K562 (cell line): ENCODE measurements around the gene PITRM1. TPM values are rescaled to one million over a fixed set of nuclear protein-coding genes. Genes with fewer than 3 reads are reported as not detected.

Experiments used
- ATAC-seq: fragments of 200-7000 bp; cut with Tn5 transposase; 3 replicates; pipeline ENCODE4 v1.9.1; 2020; ENCODE audit warnings: moderate library complexity
- BruUV-seq: library from RNA; stranded (reverse); fragments of 400-500 nt; replicated peaks from 2 replicates; lab custom pipeline; 2021; lab: Mats Ljungman, UMichigan
- CTCF ChIA-PET: fragments of 300-600 bp; formaldehyde crosslinking; extraction: SDS; loops from one replicate; lab custom pipeline; 2021; ENCODE audit warnings: low intra/inter-chr PET ratio; lab: Yijun Ruan, JAX
- POLR2A ChIA-PET: fragments of 300-600, 350-650 bp; sonication (Branson Sonifier 250); formaldehyde crosslinking; extraction: SDS; loops from one replicate; lab custom pipeline; 2021; ENCODE audit warnings: antibody characterized with exemption, inconsistent platforms; lab: Yijun Ruan, JAX
- DNase-seq, 4 experiments: peaks; one replicate each; pipeline versions ENCODE4 v3.0.0 to v3.0.0-alpha.2; 2011 to 2018; ENCODE audit warnings: low spot score in 3 of 4, mixed read lengths in 3 of 4; ENCODE audit errors: extremely low read depth in 1 of 4
- FAIRE-seq: peaks from 2 replicates; lab custom pipeline; 2011; peaks lifted over from hg19 to GRCh38; lab: Jason Lieb, UNC
- H2AFZ ChIP-seq: 2 replicates; pipeline ENCODE4 v1.6.0; 2011; ENCODE audit warnings: low read depth, low read length, control low read depth, inconsistent platforms
- H3K27ac ChIP-seq: fragments of 200-600 bp; 3 replicates; pipeline ENCODE4 v1.8.0; 2011; ENCODE audit warnings: low read depth, mild to moderate bottlenecking, control low read depth, inconsistent platforms, low read length, moderate library complexity, mixed read lengths; ENCODE audit errors: extremely low read depth
- H3K27me3 ChIP-seq, 2 experiments: fragments of 300-600 bp in 1 of 2; 2 replicates in 1 of 2; 3 replicates in 1 of 2; pipeline versions ENCODE4 v1.6.0 to v1.8.0; 2011; ENCODE audit warnings: inconsistent platforms in 2 of 2, low read length in 2 of 2, mild to moderate bottlenecking in 1 of 2, mixed read lengths in 1 of 2, moderate library complexity in 1 of 2; ENCODE audit not compliant: control insufficient read depth in 2 of 2, insufficient read depth in 2 of 2
- H3K36me3 ChIP-seq: fragments of 300-600 bp; 3 replicates; pipeline ENCODE4 v1.8.0; 2011; ENCODE audit warnings: mild to moderate bottlenecking, low read length, inconsistent platforms; ENCODE audit not compliant: control insufficient read depth, insufficient read depth
- H3K4me1 ChIP-seq, 2 experiments: fragments of 200-600 bp in 1 of 2; replicated peaks in 1 of 2; 2 replicates in 1 of 2; 3 replicates in 1 of 2; pipeline versions ENCODE4 v1.5.1 to v1.8.0; 2011; ENCODE audit warnings: inconsistent platforms in 2 of 2, low read length in 2 of 2, mild to moderate bottlenecking in 1 of 2, mixed read lengths in 1 of 2, moderate library complexity in 1 of 2; ENCODE audit not compliant: control insufficient read depth in 2 of 2, insufficient read depth in 2 of 2
- H3K4me2 ChIP-seq: 2 replicates; pipeline ENCODE4 v1.6.1; 2011; ENCODE audit warnings: low read length, control low read depth, inconsistent platforms, mixed read lengths; ENCODE audit not compliant: insufficient read depth
- H3K4me3 ChIP-seq: fragments of 200-600 bp; sonication (generic), shearing (Covaris generic); 2 replicates; pipeline ENCODE4 v1.5.1; 2016; ENCODE audit warnings: control low read depth, inconsistent platforms
- H3K79me2 ChIP-seq: fragments of 200-600 bp; 3 replicates; pipeline ENCODE4 v1.8.0; 2011; ENCODE audit warnings: low read length, inconsistent platforms; ENCODE audit not compliant: control insufficient read depth, insufficient read depth
- H3K9ac ChIP-seq, 2 experiments: 2 replicates each; pipeline versions ENCODE4 v1.6.0 to v1.6.1; 2011; ENCODE audit warnings: low read depth in 2 of 2, low read length in 2 of 2, control low read depth in 1 of 2, inconsistent platforms in 1 of 2, mild to moderate bottlenecking in 1 of 2, mixed read lengths in 1 of 2; ENCODE audit not compliant: insufficient read depth in 1 of 2
- H3K9me1 ChIP-seq: one replicate; pipeline ENCODE4 v1.6.0; 2011; ENCODE audit warnings: inconsistent platforms, mild to moderate bottlenecking, low read length, moderate library complexity; ENCODE audit not compliant: control insufficient read depth, insufficient read depth
- H3K9me3 ChIP-seq: replicated peaks from 2 replicates; pipeline ENCODE4 v1.5.1; 2011; ENCODE audit warnings: low read depth, low read length, inconsistent platforms; ENCODE audit not compliant: control insufficient read depth, insufficient read depth
- H4K20me1 ChIP-seq: replicated peaks from 2 replicates; pipeline ENCODE4 v1.6.1; 2011; ENCODE audit warnings: low read length, inconsistent platforms, mixed read lengths; ENCODE audit not compliant: control insufficient read depth, insufficient read depth
- ADNP ChIP-seq: fragments of 200-800 bp; sonication (Bioruptor generic); IDR thresholded peaks from 2 replicates; pipeline ENCODE4 v1.6.1; 2016; ENCODE audit warnings: missing genetic modification characterization, missing compliant biosample characterization
- MTA2 ChIP-seq: fragments of 450-650 bp; IDR thresholded peaks from 2 replicates; pipeline ENCODE4 v1.6.1; 2016; ENCODE audit warnings: low read depth
- POLR2G ChIP-seq: fragments of 200-400 bp; formaldehyde crosslinking; IDR thresholded peaks from 2 replicates; pipeline ENCODE4 v1.6.1; 2017; ENCODE audit warnings: low read depth, mild to moderate bottlenecking, antibody characterized with exemption, low read length, moderate library complexity
- ZNF3 ChIP-seq: fragments of 250-450 bp; sonication (Bioruptor Pico); IDR thresholded peaks from 2 replicates; pipeline ENCODE4 v1.5.0; 2021; ENCODE audit warnings: mild to moderate bottlenecking, moderate library complexity
- WGBS: fragments of 100-300 bp; shearing (Covaris generic); methylation state at CpG from one replicate; pipeline ENCODE4 v1.1.6; 2016; ENCODE audit warnings: low coverage, mixed read lengths; ENCODE audit not compliant: insufficient coverage; ENCODE audit errors: missing lambda C conversion rate; 5-methylcytosine and 5-hydroxymethylcytosine counted together
- in situ Hi-C: fragments of 300-500 bp; cut with MboI; formaldehyde crosslinking; loops from 4 replicates; pipeline ENCODE4 v1.15.0; 2018; ENCODE audit warnings: inconsistent platforms, mixed read lengths
- intact Hi-C: fragments of 100-400 bp; cut with micrococcal nuclease; formaldehyde crosslinking; loops from 2 replicates; pipeline ENCODE4 v1.14.2; 2022
- polyA plus RNA-seq, 8 experiments: library from polyadenylated mRNA; depleted of rRNA in 4 of 8; stranded (reverse) in 5 of 8; unstranded in 3 of 8; fragments of >200 nt; fragmentation: Nextera tagmentation in 2 of 8; fragmentation: Illumina TruSeq in 1 of 8; extraction: Ambion mirVana in 2 of 8; extraction: Trizol in 1 of 8; gene quantifications; 2 replicates each; pipeline versions ENCODE4 v1.2.1 to v1.2.3, GENCODE V29; 2011 to 2014; ENCODE audit warnings: inconsistent platforms in 1 of 8, missing spikeins in 1 of 8
- total RNA-seq, 7 experiments: library from RNA; depleted of rRNA in 6 of 7; stranded (reverse); fragments of >200 nt in 6 of 7; fragmentation: Illumina TruSeq in 2 of 7; extraction: Trizol in 2 of 7; gene quantifications; 2 replicates each; pipeline versions ENCODE4 v1.2.1 to v1.2.3, GENCODE V29; 2011 to 2021; ENCODE audit warnings: low replicate concordance in 1 of 7
- TF ChIP-seq, protein P1 (sequence below): fragments of 200-400 bp; formaldehyde crosslinking; IDR thresholded peaks from 2 replicates; pipeline ENCODE4 v1.6.1; 2017; ENCODE audit warnings: mild to moderate bottlenecking, low read depth, low read length, moderate library complexity

Gene PITRM1
- total and polyA plus RNA-seq, 9 of the 15 experiments (the other 6 are each of a cell fraction or from before 2014, with no cell fraction given): 21.1 to 70.4 (median 39.7) TPM

DNA sequence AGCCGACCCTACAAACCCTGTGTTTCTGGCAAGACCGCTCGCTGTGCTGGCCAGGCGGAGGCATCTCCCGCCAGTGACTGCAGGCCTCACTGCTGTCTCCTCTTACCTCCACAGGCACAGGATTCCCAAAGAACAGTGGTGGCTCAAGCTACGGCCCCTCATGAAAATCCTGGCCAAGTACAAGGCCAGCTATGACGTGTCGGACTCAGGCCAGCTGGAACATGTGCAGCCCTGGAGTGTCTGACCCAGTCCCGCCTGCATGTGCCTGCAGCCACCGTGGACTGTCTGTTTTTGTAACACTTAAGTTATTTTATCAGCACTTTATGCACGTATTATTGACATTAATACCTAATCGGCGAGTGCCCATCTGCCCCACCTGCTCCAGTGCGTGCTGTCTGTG is 36.2 kb downstream of the PITRM1 start:
- no peaks in the 10 kb centered on the region for H4K20me1 ChIP-seq
- peaks cover 99% of the 10 kb centered on the region for H3K36me3 ChIP-seq
- POLR2A ChIA-PET: interaction anchor here (0.6 to 1.1 kb wide), 4 partner anchors 11 to 65 kb away, joined by 3 to 5 read pairs (median 3); no protein-coding TSS in a partner anchor
- no peak overlapping the region for H3K4me3 ChIP-seq
- 92% methylated on average over 13 of the region's 14 CpGs for WGBS
- H3K9me1 ChIP-seq: no peaks in the 10 kb centered on the region
- ATAC-seq (no peak), FAIRE-seq (no peak), DNase-seq (no peak)
- CTCF ChIA-PET: no interaction called here
- H3K9me3 ChIP-seq: no peaks in the 10 kb centered on the region
- BruUV-seq: no TSS peak
- H3K79me2 ChIP-seq: no peaks in the 10 kb centered on the region
- H2AFZ ChIP-seq: no peak overlapping the region
- H3K9ac ChIP-seq: no peak overlapping the region
- in situ Hi-C loops: no loop called here
- H3K27me3 ChIP-seq: no peaks in the 10 kb centered on the region
- TF ChIP-seq ADNP (tag) (no peak), POLR2G (peak; percentile 19; the same call in 1 of the 2 replicates), ZNF3 (CRISPR knock-in tag) (no peak), MTA2 (no peak)
- TF ChIP-seq, protein P1, sequence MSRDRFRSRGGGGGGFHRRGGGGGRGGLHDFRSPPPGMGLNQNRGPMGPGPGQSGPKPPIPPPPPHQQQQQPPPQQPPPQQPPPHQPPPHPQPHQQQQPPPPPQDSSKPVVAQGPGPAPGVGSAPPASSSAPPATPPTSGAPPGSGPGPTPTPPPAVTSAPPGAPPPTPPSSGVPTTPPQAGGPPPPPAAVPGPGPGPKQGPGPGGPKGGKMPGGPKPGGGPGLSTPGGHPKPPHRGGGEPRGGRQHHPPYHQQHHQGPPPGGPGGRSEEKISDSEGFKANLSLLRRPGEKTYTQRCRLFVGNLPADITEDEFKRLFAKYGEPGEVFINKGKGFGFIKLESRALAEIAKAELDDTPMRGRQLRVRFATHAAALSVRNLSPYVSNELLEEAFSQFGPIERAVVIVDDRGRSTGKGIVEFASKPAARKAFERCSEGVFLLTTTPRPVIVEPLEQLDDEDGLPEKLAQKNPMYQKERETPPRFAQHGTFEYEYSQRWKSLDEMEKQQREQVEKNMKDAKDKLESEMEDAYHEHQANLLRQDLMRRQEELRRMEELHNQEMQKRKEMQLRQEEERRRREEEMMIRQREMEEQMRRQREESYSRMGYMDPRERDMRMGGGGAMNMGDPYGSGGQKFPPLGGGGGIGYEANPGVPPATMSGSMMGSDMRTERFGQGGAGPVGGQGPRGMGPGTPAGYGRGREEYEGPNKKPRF: no peak
- intact Hi-C loops: no loop called here
- peaks cover 0 to 4% of the 10 kb centered on the region in 2 experiments; a peak in 1 of 5 replicates for H3K4me1 ChIP-seq
- H3K4me2 ChIP-seq: no peak overlapping the region
- H3K27ac ChIP-seq: no peak overlapping the region
